Neutrophil (primary cell): ENCODE results near the gene GABPB2.

Experiments
- H3K27ac ChIP-seq: fragments of 200-600 bp; sonication (generic); 2 replicates; pipeline ENCODE4 v1.5.1; 2016; ENCODE audit warnings: mild to moderate bottlenecking, moderate library complexity
- H3K27me3 ChIP-seq: fragments of 200-600 bp; sonication (generic); 2 replicates; pipeline ENCODE4 v1.6.0; 2016; ENCODE audit warnings: mild to moderate bottlenecking
- H3K36me3 ChIP-seq: fragments of 200-600 bp; sonication (generic); 2 replicates; pipeline ENCODE4 v1.5.1; 2017
- H3K4me1 ChIP-seq, 2 experiments: fragments of 200-600 bp in 1 of 2; sonication (generic) in 1 of 2; 1 replicate in 1 of 2; 2 replicates in 1 of 2; pipeline versions ENCODE4 v1.5.1 to v1.6.1; 2013 to 2016; ENCODE audit warnings: low read depth in 1 of 2, low read length in 1 of 2, mild to moderate bottlenecking in 1 of 2, moderate library complexity in 1 of 2; ENCODE audit not compliant: control insufficient read depth in 1 of 2, insufficient read depth in 1 of 2
- H3K4me3 ChIP-seq, 2 experiments: fragments of 200-600 bp in 1 of 2; sonication (generic) in 1 of 2; 1 replicate in 1 of 2; 2 replicates in 1 of 2; pipeline ENCODE4 v1.5.1; 2013 to 2016; ENCODE audit warnings: low read depth in 1 of 2, low read length in 1 of 2, mild to moderate bottlenecking in 1 of 2, moderate library complexity in 1 of 2
- H3K9me3 ChIP-seq: fragments of 200-600 bp; sonication (generic); 2 replicates; pipeline ENCODE4 v1.5.1; 2016
- TF ChIP-seq, protein P1 (sequence below): fragments of 200-600 bp; sonication (generic); IDR thresholded peaks from 2 replicates; pipeline ENCODE4 v1.5.1; 2016; ENCODE audit warnings: antibody characterized with exemption

GABPB2 gene

DNA sequence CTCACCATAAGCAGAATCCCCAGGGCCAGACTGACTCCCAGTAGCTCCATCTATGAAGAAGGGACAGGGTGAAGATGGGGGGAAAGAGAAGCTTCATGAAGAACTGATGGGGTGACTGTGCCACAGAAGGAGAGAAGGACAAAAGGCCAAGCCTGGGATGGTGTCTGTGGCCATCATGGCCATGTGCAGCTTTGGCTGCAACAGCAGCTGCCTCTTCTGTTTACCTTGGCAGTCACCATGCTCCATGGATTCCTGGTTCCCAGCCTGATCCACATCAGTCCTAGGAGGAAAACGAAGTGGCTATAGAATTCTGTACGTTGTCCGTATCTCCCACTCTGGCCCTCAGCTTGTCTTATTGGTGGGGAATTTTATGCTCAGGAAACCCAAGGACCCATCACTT is 63.8 kb downstream of the GABPB2 start:
- H3K36me3 ChIP-seq = no peaks in the 10 kb centered on the region
- H3K4me1 ChIP-seq = peaks cover 11 to 13% of the 10 kb centered on the region in 2 experiments
- peaks cover 15% of the 10 kb centered on the region for H3K27me3 ChIP-seq
- H3K4me3 ChIP-seq = no peak overlapping the region
- no peak overlapping the region for H3K27ac ChIP-seq
- H3K9me3 ChIP-seq = no peaks in the 10 kb centered on the region
- TF ChIP-seq, protein P1, sequence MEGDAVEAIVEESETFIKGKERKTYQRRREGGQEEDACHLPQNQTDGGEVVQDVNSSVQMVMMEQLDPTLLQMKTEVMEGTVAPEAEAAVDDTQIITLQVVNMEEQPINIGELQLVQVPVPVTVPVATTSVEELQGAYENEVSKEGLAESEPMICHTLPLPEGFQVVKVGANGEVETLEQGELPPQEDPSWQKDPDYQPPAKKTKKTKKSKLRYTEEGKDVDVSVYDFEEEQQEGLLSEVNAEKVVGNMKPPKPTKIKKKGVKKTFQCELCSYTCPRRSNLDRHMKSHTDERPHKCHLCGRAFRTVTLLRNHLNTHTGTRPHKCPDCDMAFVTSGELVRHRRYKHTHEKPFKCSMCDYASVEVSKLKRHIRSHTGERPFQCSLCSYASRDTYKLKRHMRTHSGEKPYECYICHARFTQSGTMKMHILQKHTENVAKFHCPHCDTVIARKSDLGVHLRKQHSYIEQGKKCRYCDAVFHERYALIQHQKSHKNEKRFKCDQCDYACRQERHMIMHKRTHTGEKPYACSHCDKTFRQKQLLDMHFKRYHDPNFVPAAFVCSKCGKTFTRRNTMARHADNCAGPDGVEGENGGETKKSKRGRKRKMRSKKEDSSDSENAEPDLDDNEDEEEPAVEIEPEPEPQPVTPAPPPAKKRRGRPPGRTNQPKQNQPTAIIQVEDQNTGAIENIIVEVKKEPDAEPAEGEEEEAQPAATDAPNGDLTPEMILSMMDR = no peak

DNA sequence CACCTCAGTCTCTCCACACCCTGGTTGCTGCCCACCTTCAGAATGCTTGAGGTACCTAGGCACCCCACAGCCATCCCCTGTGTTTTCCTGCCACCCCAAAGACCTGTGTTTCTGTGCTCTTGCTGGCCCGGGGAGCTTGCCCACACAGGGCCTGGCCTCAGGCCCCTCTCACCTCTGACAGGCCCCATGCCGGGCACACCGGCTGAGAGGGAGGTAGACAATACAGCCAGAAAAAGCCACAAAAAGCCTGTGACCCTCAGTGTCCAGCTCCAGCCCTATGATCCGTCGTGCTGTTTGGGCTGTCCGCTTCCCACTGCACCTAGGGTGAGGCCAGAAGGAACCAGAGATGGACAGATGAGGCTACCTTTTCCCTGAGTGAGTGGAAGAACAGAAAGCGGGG is 64.4 kb downstream of the GABPB2 start:
- Histone ChIP-seq H3K36me3 (no peaks in the 10 kb centered on the region), H3K4me3 (no peak overlapping the region), H3K27me3 (peaks cover 15% of the 10 kb centered on the region), H3K4me1 (peaks cover 11 to 13% of the 10 kb centered on the region in 2 experiments), H3K27ac (no peak overlapping the region), H3K9me3 (no peaks in the 10 kb centered on the region)
- TF ChIP-seq, protein P1 = no peak

DNA sequence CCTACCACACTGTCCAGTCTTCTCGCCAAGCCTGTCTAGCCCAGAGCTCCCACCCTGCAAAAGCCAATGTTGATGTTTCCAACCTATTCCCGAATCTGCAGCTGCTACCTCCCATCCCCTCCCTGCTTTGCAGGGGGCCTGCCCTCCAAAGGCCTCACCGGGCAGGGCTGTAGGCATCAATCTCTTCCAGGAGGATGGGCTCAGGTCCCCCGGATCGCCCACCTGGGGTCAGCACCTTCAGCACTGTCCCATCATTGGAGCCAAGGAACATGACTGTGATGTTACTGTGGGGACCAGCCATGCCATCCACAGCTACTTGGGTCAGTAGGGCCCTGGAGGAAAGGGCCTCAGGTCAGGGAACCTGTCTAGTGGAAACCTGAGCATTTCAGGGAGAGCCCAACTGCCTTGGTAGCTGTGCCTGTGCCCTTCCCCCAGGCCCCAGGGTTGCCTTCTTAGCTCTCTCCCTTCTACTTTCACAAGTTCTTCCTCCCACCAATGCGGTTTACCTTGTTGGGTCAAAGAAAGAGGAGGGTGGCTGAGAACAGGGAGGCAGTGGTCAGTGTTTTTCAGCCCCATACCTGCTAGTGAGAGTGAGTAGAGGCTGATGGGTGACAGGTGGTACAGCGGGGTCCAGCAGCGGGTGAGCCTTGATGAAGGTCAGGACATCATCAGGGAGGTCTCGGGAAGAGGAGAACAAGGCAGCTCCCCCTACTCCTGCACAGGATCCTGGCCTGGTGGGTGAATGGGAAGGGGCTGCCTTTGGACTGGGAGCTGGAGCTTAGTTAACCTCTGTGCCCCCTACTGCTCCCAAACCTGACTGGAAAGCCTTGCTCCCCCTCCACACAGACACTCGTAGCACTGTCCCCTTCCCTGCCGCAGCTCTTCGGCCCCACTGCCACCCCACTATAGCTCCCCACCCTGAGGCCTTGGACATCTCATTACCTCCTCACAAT is 65.1 kb downstream of the GABPB2 start:
- peaks cover 15% of the 10 kb centered on the region for H3K27me3 ChIP-seq
- H3K4me3 ChIP-seq = no peak overlapping the region
- no peak overlapping the region for H3K27ac ChIP-seq
- TF ChIP-seq, protein P1 = no peak
- no peaks in the 10 kb centered on the region for H3K36me3 ChIP-seq
- H3K9me3 ChIP-seq = no peaks in the 10 kb centered on the region
- peaks cover 11 to 12% of the 10 kb centered on the region in 2 experiments for H3K4me1 ChIP-seq

DNA sequence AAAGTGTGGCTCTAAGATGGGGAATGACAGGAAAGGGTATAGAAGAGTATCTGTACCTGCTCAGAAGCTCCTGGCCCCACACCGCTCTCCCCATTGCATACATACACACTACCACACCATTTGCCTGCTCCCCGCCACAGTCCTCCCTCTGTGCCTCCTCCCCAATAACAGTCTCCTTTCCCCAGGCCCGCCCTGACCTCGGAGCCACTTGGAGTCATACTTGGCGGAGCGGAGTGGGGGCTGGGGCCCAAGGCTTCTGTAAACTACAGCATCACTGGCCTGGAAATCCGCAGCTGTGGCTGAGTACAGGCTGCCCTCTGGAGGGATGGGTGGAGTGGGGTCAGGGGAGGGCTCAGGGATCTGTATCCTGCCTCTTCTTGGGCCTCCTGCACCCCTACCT is 67.2 kb downstream of the GABPB2 start:
- H3K36me3 ChIP-seq = no peaks in the 10 kb centered on the region
- H3K9me3 ChIP-seq = no peaks in the 10 kb centered on the region
- no peaks in the 10 kb centered on the region for H3K4me1 ChIP-seq

DNA sequence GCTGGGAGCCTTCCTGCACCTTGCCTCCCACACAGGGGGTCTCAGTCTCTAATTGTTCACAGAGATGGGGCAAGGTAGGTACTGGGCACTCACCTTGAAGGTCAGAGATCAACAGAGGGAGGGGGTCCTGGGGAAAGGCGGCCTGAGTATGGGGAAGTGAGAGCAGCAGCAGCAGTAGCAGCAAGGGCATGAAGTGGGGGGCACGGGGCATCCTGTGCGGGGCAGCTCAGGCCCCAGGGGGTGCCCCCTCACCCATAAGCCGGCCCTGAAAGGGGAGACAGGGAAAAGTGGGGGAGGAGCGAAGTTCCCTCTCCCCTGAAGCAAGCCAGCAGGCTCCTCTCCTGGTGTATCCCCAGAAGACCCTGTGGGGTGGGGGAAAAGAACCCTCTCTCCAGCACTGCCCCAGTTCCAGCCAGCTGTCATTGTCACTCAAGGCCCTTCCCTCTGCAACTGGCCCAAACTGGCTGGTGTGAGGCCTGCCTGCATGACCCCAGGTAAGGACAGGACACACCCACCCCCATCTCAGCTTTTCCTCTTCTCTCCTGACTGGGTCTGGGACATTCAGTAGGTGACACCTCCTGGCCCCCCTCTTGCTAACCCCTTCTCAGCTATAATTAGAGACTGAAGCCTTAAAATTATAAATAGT is 72.0 kb downstream of the GABPB2 start:
- H3K4me1 ChIP-seq = peaks cover 16 to 23% of the 10 kb centered on the region in 2 experiments
- peaks cover 48% of the 10 kb centered on the region for H3K27me3 ChIP-seq
- H3K36me3 ChIP-seq = no peaks in the 10 kb centered on the region
- TF ChIP-seq, protein P1 = no peak
- H3K27ac ChIP-seq = no peak overlapping the region
- H3K9me3 ChIP-seq = no peaks in the 10 kb centered on the region
- H3K4me3 ChIP-seq = no peak overlapping the region

More for the DNA sequence above, 67.2 kb downstream of the GABPB2 start:
- Histone ChIP-seq H3K27ac (no peak overlapping the region), H3K4me3 (no peak overlapping the region), H3K27me3 (peaks cover 4% of the 10 kb centered on the region)
- TF ChIP-seq, protein P1 = no peak
